HG02759 (cell line): ENCODE measurements around the gene NCOA1.
"Not testable (repeated sequence)": the region's sequence is repeated elsewhere in the genome, so short reads cannot be mapped to it uniquely, and the experiment has no call there.

Experiments
- ATAC-seq: cut with Tn5 transposase; IDR thresholded peaks from one replicate; pipeline ENCODE4 v1.9.1; 2021; ENCODE audit warnings: mild to moderate bottlenecking, moderate library complexity; ENCODE audit not compliant: unreplicated experiment

The NCOA1 gene

DNA sequence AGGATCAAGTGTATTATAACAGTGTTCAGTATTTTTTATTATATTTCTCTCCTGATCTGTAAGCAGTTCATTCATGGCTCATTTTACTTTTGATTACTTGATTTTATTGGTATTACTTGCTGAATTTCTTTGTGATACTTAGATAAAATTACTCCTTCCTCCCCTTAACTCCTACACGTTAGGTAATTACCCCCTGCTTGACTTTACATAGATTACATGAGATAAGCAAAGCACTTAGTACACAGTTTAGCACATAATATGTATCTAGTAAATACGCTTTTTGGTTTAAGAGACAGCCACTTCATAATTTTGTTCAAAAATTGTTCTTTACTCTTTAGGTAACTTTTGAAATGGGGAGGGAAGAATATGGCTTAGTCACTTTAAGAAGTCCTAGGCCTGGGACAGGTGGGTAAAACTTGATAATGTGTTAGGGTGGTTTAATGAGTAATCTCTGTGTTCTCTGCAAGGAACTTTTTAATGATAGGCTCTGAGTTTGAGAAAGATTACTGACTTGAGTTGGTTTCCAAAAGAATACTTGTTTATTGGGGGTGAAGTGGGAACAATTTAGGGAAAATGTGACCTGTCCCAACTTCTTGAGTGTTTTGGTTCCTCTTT is 80.9 kb downstream of the NCOA1 start:
- no peak for ATAC-seq

DNA sequence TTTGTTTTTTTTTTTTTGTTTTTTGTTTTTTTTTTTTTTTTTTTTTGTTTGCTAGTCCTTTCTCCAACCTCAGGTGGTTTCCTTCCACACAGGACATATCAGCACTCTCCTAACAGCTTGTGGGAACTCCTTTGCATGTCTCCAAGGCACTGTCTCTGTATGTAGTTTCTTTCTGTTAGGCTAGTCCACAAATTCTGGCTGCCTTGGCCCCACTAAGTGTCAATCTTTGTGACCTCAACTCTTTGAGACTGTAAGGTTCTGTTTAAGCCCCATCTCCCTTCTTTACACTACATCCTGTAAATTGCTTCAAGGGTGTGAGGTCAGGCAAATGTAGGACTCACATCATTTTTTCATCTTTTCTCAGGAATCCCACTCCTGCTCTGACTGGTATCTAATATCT is 85.1 kb downstream of the NCOA1 start:
- no peak for ATAC-seq

DNA sequence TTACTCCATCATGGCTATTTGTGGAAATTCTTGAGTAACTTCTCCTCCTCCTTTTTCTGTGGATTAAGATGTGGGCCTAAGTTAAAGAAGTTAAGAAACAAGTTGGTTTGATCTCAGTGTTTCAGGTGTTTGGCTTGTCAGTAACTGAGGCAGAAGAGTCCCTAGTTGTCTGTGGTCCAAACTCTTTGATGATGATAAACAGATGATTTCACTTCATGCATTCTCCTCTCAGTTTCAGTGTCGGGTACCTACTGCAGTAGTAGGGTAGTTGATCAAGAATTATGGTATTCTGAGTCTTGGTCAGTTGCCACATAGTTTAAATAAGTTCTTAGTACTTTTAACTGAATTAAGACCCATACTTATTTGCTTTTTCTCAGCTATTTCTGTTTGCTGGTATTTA is 85.6 kb downstream of the NCOA1 start:
- ATAC-seq = peak; percentile 40

DNA sequence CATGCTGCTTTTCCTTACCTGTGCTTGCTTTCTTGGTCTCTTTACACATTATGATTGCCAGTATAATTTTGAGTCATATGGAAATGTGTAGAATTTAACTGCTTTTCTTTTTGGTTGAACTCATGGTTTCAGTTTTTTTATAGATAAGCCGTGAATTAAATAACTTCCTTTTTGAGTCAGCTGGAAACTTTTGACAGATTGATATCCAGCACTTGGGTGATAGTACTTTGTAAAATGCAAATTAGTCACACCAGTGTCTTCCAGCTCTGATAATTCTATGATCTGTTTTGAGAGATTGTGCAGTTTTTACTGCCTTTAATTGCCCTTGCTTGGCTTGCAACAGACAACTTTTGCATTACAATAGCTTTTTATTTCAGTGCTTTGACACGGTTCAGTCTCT is 86.4 kb downstream of the NCOA1 start:
- peak; percentile 80 for ATAC-seq

DNA sequence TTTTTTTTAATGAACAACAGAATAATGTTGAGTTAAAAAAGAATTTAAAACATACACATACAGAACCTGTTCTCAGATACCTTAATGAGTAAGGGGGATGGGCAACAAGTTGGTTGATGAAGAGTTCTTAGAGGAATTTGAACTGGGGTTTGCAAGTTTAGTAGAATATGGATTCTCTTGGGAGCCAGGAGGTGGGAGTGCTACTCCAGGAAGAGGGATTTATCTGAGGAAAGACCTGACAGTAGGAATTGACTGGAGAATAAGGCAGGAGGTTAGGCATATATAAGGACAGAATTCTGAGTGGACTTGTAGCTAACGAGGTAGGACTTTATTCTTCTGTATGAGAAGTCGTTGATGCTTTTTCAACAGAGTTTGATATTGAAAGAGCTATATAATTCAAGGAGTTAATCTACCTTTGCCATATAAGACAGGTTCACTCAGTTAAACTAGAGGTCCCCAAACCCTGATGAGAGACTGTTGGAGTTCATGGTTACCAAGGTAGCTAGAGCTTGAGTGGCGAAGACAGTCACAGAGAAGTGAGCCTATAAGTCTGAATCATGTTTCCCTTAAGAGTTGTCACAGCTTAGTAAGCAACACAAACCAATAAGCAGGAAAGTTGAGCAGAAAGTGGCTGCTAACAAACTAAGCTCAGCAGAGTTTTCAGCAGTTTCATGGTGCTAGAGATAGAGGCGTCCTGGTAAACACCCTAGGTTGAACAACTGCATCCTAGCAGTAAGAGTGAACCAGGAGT is 88.2 kb downstream of the NCOA1 start:
- ATAC-seq = no peak

DNA sequence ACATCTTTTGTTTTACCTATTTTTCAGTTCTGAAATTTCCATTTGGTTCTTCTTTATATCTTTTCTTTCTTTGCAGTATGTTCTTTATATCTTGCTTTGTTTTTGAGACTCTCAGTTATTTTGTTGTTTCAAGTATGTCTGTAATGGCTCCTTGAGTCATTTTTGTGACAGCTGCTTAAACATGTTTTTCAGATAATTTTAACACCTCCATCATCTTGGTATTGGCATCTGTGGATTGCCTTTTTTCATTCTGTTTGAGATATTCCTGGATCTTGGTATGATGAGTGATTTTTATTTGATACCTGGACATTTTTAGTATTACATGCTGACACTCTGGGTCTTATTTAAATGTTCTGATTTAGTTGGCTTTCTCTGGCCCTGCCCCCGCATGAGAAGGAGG is 89.5 kb downstream of the NCOA1 start:
- ATAC-seq = no peak

DNA sequence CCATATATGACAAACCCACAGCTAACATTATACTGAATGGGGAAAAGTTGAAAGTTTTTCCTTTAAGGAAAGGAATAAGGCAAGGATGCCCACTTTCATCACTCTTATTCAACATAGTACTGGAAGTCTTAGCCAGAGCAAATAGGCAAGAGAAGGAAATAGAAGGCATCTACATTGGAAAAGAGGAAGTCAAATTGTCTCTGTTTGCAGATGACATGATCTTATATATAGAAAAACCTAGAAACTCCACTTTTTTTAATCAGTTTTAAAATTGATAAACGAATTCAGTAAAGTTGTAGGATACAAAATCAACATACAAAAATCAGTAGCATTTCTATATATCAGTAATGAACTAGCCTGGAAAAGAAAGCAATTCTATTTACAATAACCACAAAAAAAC is 90.9 kb downstream of the NCOA1 start:
- not testable (repeated sequence) for ATAC-seq

DNA sequence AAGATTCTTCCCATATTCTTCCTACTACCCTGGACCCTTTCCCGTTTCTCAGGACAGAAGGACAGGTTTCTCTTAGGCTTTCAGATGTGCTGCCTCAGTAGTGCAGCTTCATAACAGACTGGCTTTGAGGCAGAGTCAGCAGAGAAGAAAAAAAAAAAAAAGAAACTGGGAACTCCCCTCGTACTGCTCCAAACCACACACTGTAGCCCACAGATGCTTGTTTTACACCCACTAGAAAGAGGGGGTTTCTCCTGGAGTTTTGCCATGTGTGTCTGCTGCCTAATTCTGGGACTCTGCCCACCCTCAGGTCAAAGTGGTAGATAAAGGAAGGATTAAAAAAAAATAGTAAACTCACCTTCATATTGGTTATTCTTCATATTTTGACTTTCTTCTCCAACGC is 95.9 kb downstream of the NCOA1 start:
- ATAC-seq = peak; percentile 83

DNA sequence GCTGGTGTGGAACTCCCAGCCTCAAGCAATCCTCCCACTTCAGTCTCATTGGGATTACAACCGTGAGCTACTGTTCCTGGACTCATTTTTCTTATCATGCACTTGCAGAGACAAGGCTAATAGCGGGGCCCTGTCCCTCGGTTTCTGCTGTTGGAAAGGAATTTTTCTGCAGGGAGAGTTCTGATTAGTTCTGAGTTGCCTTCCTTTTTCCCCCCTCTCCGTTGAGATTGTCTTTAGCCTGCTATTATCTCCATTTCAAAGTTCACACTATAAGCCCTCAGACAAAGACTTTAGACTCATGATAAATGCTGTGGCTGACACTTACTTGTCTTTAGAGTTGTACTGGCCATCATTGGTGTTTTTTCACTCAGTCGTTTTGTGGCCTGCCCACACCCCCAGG is 97.2 kb downstream of the NCOA1 start:
- no peak for ATAC-seq

DNA sequence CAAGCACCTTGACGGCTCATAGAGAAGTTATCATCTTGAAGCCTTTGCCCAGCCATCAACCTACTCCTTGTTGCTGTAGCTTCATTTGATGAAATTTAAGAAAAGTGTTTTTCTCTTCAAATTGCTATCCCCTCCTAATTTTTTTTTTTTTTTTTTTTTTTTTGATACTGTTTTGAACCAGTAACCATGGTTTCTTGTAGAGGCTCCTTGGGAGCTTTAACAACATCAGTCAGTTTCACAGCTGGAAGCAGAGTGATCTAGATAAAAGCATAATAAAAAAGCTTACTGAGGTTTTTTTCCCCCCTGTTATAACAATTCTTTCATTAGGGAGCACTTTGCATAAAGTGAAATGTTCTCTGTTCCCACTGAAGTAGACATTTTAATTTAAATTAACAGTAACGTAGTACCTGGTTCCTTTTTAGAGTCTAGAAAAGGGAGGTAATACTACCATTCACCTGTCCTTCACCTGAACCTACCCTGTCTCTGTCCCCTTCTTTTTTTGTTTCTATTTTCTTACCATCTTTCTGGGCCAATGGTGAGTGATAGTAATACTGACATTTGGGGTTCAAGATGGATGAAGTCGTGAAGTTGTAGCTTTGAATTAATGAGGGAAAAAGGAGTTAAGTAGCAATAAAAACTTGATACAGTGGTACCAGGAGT is 101.5 kb downstream of the NCOA1 start:
- no peak for ATAC-seq

DNA sequence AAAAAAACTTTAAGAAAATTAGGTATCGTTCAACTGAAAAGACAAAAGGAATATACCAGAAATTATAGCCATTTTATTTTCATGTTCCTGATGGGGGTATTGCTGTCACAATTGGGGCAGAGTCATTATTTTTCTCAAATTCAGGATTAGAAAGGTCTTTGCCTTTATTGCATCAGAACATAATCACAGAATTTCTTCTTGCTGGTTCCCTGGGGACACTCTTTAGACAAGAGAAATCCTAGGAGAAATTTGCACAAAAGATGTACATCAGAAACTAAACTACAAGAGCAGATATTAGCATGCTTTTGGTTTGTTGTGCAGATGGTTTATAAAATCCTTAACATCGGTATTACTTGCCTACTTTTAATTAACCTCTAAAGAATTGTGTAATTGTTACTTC is 103.2 kb downstream of the NCOA1 start:
- ATAC-seq = no peak

DNA sequence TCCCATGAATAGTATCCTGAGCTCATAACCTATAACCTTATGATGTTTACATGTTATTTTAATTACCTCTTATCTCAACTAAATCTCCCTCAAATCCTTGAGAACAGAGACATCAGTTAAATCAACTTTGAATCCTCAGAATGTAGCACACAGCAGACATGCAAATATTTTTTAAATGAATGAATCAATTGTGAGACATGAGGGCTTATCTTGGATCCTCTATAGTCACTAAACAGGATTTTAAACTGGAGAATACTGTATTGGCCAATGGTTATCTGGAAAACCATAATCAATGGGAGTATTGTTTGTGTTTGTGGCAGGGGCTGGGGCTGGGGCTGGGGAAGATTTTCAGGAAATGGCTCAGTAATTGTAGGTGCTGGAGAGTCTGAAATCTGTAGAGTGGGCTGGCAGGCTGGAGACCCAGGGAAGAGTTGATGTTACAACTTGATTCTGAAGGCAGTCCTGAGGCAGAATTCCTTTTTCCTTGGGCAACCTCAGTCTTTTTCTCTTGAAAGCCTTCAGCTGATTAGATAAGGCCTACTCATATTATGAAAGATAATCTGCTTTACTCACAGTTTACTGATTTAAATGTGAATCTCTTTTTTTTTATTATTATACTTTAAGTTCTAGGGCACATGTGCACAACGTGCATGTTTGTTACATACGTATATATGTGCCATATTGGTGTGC is 106.3 kb downstream of the NCOA1 start:
- no peak for ATAC-seq

DNA sequence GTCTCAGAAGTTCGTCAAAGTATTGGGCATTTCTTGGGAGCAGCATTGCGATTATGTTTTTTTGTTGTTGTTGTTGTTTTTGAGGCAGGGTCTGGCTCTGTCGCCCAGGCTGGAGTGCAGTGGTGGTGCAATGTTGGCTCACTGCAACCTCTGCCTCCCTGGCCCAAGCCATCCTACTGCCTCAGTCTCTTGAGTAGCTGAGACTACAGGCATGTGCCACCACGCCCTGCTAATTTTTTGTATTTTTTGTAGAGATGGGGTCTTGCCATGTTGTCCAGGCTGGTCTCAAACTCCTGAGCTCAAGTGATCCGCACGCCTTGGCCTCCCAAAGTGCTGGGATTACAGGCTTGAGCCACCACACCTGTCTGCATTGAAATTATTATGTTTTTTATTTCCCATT is 109.1 kb downstream of the NCOA1 start:
- ATAC-seq = not testable (repeated sequence)

DNA sequence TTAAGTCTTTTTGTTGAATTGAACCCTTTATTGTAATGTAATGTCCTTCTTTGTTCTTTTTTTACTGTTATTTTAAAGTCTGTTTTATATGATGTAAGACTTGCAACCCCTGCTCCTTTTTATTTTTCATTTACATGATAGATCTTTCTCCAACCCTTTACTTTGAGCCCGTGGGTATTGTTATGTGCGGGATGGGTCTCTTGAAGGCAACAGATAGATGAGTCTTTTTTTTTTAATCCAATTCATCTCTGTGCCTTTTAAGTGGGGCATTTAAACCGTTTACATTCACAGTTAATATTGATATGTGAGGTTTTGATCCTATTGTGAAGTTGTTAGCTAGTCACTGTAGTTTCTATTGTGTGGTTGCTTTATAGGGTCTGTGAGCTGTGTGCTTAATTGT is 120.6 kb downstream of the NCOA1 start:
- no peak for ATAC-seq

DNA sequence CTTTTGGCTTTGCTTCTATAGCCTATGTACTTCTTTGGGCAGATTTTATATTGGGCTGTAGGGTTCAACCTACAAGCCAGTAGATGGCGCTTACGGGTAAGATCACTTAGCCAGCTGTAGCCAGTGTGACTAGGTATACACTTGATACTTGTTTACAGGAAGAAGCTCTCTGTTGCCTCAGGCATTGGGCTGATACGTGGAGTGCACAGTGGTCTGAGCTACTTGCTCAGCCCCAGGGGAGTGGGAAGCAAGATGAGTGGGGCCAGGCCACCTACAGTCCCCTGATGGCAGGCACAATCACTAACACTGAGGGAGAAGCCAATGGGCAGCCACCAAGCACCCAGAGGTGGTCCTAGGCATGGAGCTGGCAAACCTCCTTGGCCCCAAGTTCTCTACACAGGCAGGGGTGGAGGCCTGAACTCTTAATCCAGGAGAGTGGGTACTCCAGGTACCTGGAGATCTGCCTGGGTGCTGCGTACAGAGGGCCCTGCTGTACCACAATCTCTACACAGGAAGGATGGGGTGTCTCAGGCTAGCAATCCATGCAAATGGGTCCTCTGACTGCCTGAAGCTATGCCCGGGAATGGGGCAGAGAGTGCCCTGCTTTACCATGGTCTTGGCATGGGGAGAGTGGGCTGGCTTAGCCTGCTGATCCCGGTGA is 122.2 kb downstream of the NCOA1 start:
- ATAC-seq = no peak

DNA sequence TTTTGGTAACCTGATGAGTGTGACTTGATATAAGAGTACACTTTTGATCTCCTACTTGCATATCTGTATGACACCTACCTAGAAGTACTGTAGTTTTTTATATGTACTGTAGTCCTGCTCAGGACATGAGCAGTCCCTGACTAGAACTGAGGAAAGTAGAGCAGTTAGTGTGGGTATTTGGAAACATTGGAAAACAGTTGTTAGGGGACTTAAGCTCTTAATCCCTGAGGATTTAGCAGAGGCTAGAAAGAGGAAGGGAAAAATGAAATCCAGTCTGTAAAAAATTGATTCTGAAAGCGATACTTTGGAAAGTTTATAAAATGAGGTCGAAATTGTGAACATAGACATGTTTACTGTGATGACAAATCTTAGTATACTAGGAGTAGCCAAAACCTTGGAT is 125.6 kb downstream of the NCOA1 start:
- no peak for ATAC-seq

DNA sequence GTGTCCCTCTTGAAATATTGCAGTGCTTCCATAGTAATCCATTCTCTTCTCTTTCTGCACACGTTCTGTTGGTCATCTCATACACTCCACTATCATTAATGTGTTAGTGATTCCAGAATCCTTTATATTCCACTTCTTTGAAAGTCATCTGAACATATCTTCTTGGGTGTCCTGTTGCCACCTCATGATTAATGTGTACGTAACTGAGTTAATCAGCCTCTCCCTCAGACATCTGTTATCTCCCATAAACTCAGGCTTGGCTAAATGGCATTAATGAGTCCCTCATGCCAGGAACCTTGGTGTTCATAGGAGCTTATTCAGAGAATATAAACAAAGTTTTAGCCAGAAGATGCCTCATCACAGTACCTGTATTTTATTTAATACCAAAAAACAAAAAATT is 126.4 kb downstream of the NCOA1 start:
- no peak for ATAC-seq

DNA sequence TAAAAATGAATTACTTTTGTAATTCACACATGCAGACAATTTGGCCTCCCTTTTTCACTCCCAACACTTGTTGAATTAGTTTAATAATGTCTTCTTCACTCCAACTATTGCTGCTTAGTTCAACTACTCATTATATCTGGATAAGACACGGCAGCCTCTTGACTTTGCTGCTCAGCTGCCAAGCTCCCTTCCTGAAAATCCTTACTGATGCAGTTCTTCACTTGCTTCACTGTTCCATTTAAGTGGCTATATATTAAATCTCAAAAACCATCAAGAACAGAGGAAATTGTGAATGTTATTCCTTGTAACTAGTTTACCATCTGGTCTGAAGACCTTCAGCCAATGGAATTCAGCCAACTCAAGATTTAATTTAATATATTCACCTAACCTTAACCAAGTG is 127.1 kb downstream of the NCOA1 start:
- no peak for ATAC-seq

DNA sequence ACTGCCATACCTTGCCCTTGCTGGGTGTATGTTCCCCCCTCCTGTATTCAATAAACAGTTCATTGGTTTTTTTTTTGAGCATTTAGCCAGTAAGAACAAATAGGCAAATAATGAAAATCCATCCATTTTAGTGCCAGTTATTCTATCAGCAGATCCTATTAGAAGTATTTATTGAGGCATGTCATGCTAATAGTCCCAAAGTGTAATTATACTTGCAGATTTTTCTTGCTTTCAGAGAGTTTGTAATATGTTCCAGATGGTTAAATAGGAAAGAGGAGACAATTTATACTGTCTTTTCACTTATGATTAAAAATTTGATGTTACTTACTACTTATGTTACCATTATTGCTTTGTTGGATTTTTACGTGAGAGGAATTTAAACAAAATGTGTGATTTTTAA is 127.6 kb downstream of the NCOA1 start:
- ATAC-seq = no peak

DNA sequence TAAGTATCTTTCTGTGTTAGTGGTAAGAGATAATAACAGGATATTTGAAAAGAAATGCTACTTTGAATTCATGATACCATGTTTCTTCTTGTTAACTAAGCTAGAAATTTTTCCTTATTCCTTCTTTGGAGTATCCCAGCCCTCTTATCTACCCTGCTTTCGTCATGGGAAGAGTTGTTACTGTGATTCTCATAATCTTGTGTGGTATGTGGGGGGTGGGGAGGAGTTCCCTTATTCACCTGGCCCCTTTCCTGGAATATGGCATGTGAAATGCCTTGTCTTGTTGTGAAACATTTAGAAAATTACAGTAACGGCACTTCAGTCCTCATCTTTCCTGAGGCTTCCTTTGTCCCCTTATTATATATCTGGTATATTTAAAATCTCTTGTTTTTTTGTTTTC is 129.9 kb downstream of the NCOA1 start:
- ATAC-seq = no peak
